ENCODE data around the gene SACM1L. TPM values are rescaled to one million over a fixed set of nuclear protein-coding genes. Genes with fewer than 3 reads are reported as not detected.
"Not testable (repeated sequence)": the region's sequence is repeated elsewhere in the genome, so short reads cannot be mapped to it uniquely, and the experiment has no call there.

SACM1L gene
- total RNA-seq, 4 donors from 2014 or later: 33.2 to 37.4 (median 36.2) TPM

DNA sequence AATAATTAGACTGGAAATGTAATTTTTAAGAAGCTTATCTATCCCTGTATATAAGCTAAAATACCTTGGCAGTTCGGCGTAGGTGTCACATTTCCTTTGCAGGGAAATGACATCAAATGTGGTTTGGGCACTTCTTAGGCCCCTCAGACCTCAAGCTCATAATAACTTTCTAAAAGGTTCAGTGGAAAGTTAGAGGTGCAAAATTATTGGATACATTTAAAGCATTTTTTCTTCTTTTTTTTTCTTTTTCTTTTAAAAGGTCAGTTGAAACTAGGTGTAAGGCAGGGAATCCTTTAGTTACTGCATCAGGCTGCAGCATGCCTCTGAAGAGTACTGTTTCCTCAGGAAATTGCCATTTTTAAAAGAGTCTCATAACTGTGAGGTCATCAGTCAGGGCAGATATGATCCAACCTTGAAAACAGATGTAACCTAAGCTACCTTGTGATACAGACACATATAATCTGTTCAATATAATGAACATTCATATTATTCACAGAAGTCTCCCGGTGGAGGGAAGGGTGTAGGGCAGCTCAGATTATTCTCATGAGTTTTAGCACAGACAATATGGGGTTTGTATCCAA, 4.8 kb downstream of the SACM1L start:
- H3K27ac ChIP-seq (replicated peaks in 1 of 4): no peak overlapping the region
- DNase-seq (ENCODE audit: extremely low spot score): no peak
- TF ChIP-seq POLR2AphosphoS5 (IDR thresholded peaks at IDR 0.05) (no peak), POLR2A (IDR thresholded peaks at IDR 0.05; ENCODE audit: low read depth) (no peak), EP300 (IDR thresholded peaks at IDR 0.05) (no peak), CTCF (IDR thresholded peaks at IDR 0.05) (no peak)
- peaks cover 40 to 57% (median 56%) of the 10 kb centered on the region in 4 donors for H3K4me1 ChIP-seq
- H3K4me3 ChIP-seq: no peak overlapping the region
- no peaks in the 10 kb centered on the region for H3K9me3 ChIP-seq
- peaks cover 0 to 5% (median 0%) of the 10 kb centered on the region in 4 donors for H3K36me3 ChIP-seq
- no peaks in the 10 kb centered on the region for H3K27me3 ChIP-seq
- WGBS: 63% methylated on average over 3 of the region's 3 CpGs
- intact Hi-C loops (cut with DNase I): no loop called here

- DNase-seq (ENCODE audit: extremely low spot score); intact Hi-C loops (cut with DNase I); H3K4me3 ChIP-seq; H3K36me3 ChIP-seq; H3K27ac ChIP-seq (replicated peaks in 1 of 4); H3K9me3 ChIP-seq; H3K27me3 ChIP-seq: not testable (repeated sequence)
- peaks cover 37 to 60% (median 55%) of the 10 kb centered on the region in 4 donors for H3K4me1 ChIP-seq
- WGBS: 100% methylated on average over 4 of the region's 4 CpGs
Observed at GRCh38 chr3:45695166-45695565, 6.0 kb downstream of the SACM1L start.

- WGBS: over 99% methylated on average over 6 of the region's 6 CpGs
- intact Hi-C loops (cut with DNase I): no loop called here
- Histone ChIP-seq H3K4me3 (no peak overlapping the region), H3K27ac (replicated peaks in 1 of 4) (no peak overlapping the region), H3K36me3 (peaks cover 0 to 20% (median 14%) of the 10 kb centered on the region in 4 donors), H3K4me1 (peaks cover 0 to 13% (median 8%) of the 10 kb centered on the region in 4 donors), H3K27me3 (no peaks in the 10 kb centered on the region), H3K9me3 (no peaks in the 10 kb centered on the region)
- no peak for DNase-seq (ENCODE audit: extremely low spot score)
- TF ChIP-seq EP300 (IDR thresholded peaks at IDR 0.05): no peak
- TF ChIP-seq POLR2AphosphoS5 (IDR thresholded peaks at IDR 0.05): no peak
Observed at GRCh38 chr3:45700570-45701073, 11.4 kb downstream of the SACM1L start.

DNA sequence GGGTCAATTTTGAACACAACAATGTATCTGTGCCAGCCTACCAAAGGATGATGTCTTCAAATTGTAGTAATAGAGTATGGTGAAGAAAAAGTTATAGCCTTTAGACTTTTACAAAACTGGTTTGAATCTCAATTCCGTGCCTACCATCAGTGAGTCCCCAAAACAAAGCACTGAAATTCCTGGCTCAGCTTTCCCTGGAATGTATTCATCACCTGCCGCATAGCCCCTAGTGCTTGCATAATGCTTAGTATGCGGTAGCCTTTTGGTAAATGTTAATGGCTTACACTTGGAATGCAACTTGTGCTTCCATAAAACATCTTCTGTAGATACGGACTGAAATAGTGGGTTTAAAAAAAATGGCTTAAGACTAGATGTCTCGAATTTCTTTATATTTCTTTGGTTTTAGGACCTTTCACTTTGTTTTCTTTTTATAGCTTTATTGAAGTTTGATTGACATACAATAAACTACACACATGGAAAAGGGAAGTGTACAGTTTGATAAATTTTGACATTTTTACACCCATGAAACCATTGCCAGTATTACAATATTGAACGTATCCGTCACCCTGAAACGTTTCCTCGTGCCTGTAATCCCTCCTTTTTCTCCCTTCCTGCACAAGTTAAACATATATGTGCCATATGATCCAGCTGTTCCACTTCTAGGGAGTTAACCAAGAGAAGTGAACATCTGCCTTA, 12.1 kb downstream of the SACM1L start:
- intact Hi-C loops (cut with DNase I): no loop called here
- TF ChIP-seq POLR2A (IDR thresholded peaks at IDR 0.05; ENCODE audit: low read depth): no peak
- no peak for TF ChIP-seq POLR2AphosphoS5 (IDR thresholded peaks at IDR 0.05)
- no peak for TF ChIP-seq EP300 (IDR thresholded peaks at IDR 0.05)
- no peak for TF ChIP-seq CTCF (IDR thresholded peaks at IDR 0.05)

GRCh38 chr3:45704301-45704943, 15.2 kb downstream of the SACM1L start:
- Histone ChIP-seq H3K27me3 (no peaks in the 10 kb centered on the region), H3K9me3 (no peaks in the 10 kb centered on the region), H3K36me3 (peaks cover 6 to 49% (median 33%) of the 10 kb centered on the region in 4 donors), H3K27ac (replicated peaks in 1 of 4) (no peak overlapping the region), H3K4me3 (no peak overlapping the region), H3K4me1 (peaks cover 0 to 12% (median 7%) of the 10 kb centered on the region in 4 donors)
- no peak for DNase-seq (ENCODE audit: extremely low spot score)
- intact Hi-C loops (cut with DNase I): no loop called here
- no peak for TF ChIP-seq CTCF (IDR thresholded peaks at IDR 0.05)
- TF ChIP-seq POLR2A (IDR thresholded peaks at IDR 0.05; ENCODE audit: low read depth): no peak
- no peak for TF ChIP-seq POLR2AphosphoS5 (IDR thresholded peaks at IDR 0.05)
- TF ChIP-seq EP300 (IDR thresholded peaks at IDR 0.05): no peak
- 97% methylated on average over 4 of the region's 4 CpGs for WGBS

More for the DNA sequence above, 12.1 kb downstream of the SACM1L start:
- Histone ChIP-seq H3K27me3 (no peaks in the 10 kb centered on the region), H3K27ac (replicated peaks in 1 of 4) (no peak overlapping the region), H3K9me3 (no peaks in the 10 kb centered on the region), H3K4me1 (peaks cover 0 to 13% (median 8%) of the 10 kb centered on the region in 4 donors), H3K36me3 (peaks cover 0 to 27% (median 19%) of the 10 kb centered on the region in 4 donors), H3K4me3 (no peak overlapping the region)
- DNase-seq (ENCODE audit: extremely low spot score): no peak
- 73% methylated on average over 9 of the region's 9 CpGs for WGBS
